ENCODE data around the gene RNPEPL1.

The RNPEPL1 gene

GRCh38 chr2:240564561-240565332, 3.5 kb upstream of the RNPEPL1 start:
- CTCF ChIA-PET, result interaction anchor here (1.0 to 2.9 kb wide), 7 partner anchors 8 to 84 kb away, joined by 3 to 16 read pairs (median 5); partner anchors contain the start of genes ANKMY1 and CAPN10
- DNase-seq, result peak in 1 of 3 donors; percentile 43
- Histone ChIP-seq H3K9me3 (ENCODE audit: control extremely low read depth in 1 of 5, control insufficient read depth in 4 of 5, insufficient read depth in 2 of 5, low read depth in 1 of 5, low read length in 4 of 5) (no peaks in the 10 kb centered on the region), H3K36me3 (ENCODE audit: control insufficient read depth in 4 of 4, insufficient read depth in 4 of 4, low read length in 3 of 4) (peaks cover 0 to 11% (median 0%) of the 10 kb centered on the region in 4 experiments), H3K27ac (ENCODE audit: insufficient read depth in 1 of 2, low read depth in 1 of 2, low read length in 2 of 2, poor library complexity in 1 of 2, severe bottlenecking in 2 of 2) (peak overlapping the region; percentile 59 to 92), H3K27me3 (replicated peaks in 2 of 5; ENCODE audit: control insufficient read depth in 4 of 5, insufficient read depth in 5 of 5, low read length in 4 of 5) (no peaks in the 10 kb centered on the region), H3K4me3 (ENCODE audit: control insufficient read depth in 1 of 7, extremely low read depth in 1 of 7, insufficient read depth in 4 of 7, low read depth in 2 of 7, low read length in 6 of 7) (peak overlapping the region in 5 of 7 experiments; percentile 19 to 77 (median 63)), H3K4me1 (ENCODE audit: control extremely low read depth in 1 of 4, control insufficient read depth in 4 of 4, insufficient read depth in 4 of 4, low read length in 3 of 4) (peaks cover 14 to 71% (median 66%) of the 10 kb centered on the region in 4 experiments)
- WGBS (ENCODE audit: insufficient coverage), result 75% methylated on average over 5 of the region's 10 CpGs
- POLR2A ChIA-PET, result interaction anchor here (0.7 to 5.5 kb wide), 3 partner anchors 22 to 1137 kb away, joined by 3 to 39 read pairs (median 4); partner anchors contain the start of genes CAPN10 and ING5

- Histone ChIP-seq H3K4me1 (ENCODE audit: control extremely low read depth in 1 of 4, control insufficient read depth in 4 of 4, insufficient read depth in 4 of 4, low read length in 3 of 4) (peaks cover 13 to 74% (median 70%) of the 10 kb centered on the region in 4 experiments), H3K9me3 (ENCODE audit: control extremely low read depth in 1 of 5, control insufficient read depth in 4 of 5, insufficient read depth in 2 of 5, low read depth in 1 of 5, low read length in 4 of 5) (no peaks in the 10 kb centered on the region), H3K27ac (ENCODE audit: insufficient read depth in 1 of 2, low read depth in 1 of 2, low read length in 2 of 2, poor library complexity in 1 of 2, severe bottlenecking in 2 of 2) (peak overlapping the region; percentile 76 to 92), H3K36me3 (ENCODE audit: control insufficient read depth in 4 of 4, insufficient read depth in 4 of 4, low read length in 3 of 4) (peaks cover 0 to 11% (median 0%) of the 10 kb centered on the region in 4 experiments), H3K4me3 (ENCODE audit: control insufficient read depth in 1 of 7, extremely low read depth in 1 of 7, insufficient read depth in 4 of 7, low read depth in 2 of 7, low read length in 6 of 7) (peak overlapping the region; percentile 13 to 77 (median 58)), H3K27me3 (replicated peaks in 2 of 5; ENCODE audit: control insufficient read depth in 4 of 5, insufficient read depth in 5 of 5, low read length in 4 of 5) (no peaks in the 10 kb centered on the region)
- POLR2A ChIA-PET, result interaction anchor here (0.6 to 5.5 kb wide), 4 partner anchors 19 to 1136 kb away, joined by 3 to 39 read pairs (median 4); partner anchors contain the start of genes CAPN10 and ING5
- 5% methylated on average over 19 of the region's 26 CpGs for WGBS (ENCODE audit: insufficient coverage)
- CTCF ChIA-PET, result interaction anchor here (0.9 to 2.9 kb wide), 15 partner anchors 9 to 83 kb away, joined by 3 to 16 read pairs (median 5); partner anchors contain the start of genes ANKMY1 and CAPN10
- DNase-seq, result peak; percentile 98 to 99 (median 99)
These were observed 2.7 kb upstream of the RNPEPL1 start for GRCh38 chr2:240565333-240566202.

GRCh38 chr2:240566203-240567136, 1.8 kb upstream of the RNPEPL1 start:
- peak; percentile 84 to 90 (median 89) for DNase-seq
- Histone ChIP-seq H3K4me3 (ENCODE audit: control insufficient read depth in 1 of 7, extremely low read depth in 1 of 7, insufficient read depth in 4 of 7, low read depth in 2 of 7, low read length in 6 of 7) (peak overlapping the region; percentile 13 to 86 (median 71)), H3K9me3 (ENCODE audit: control extremely low read depth in 1 of 5, control insufficient read depth in 4 of 5, insufficient read depth in 2 of 5, low read depth in 1 of 5, low read length in 4 of 5) (no peaks in the 10 kb centered on the region), H3K27ac (ENCODE audit: insufficient read depth in 1 of 2, low read depth in 1 of 2, low read length in 2 of 2, poor library complexity in 1 of 2, severe bottlenecking in 2 of 2) (peak overlapping the region; percentile 76 to 92), H3K36me3 (ENCODE audit: control insufficient read depth in 4 of 4, insufficient read depth in 4 of 4, low read length in 3 of 4) (peaks cover 0 to 11% (median 0%) of the 10 kb centered on the region in 4 experiments), H3K4me1 (ENCODE audit: control extremely low read depth in 1 of 4, control insufficient read depth in 4 of 4, insufficient read depth in 4 of 4, low read length in 3 of 4) (peaks cover 13 to 73% (median 67%) of the 10 kb centered on the region in 4 experiments), H3K27me3 (replicated peaks in 2 of 5; ENCODE audit: control insufficient read depth in 4 of 5, insufficient read depth in 5 of 5, low read length in 4 of 5) (no peaks in the 10 kb centered on the region)
- ChIA-PET POLR2A (interaction anchor here (0.6 to 5.5 kb wide), 3 partner anchors 18 to 53 kb away, joined by 3 to 39 read pairs (median 4); partner anchors contain the start of gene CAPN10), CTCF (interaction anchor here (0.7 to 2.9 kb wide), 14 partner anchors 9 to 117 kb away, joined by 3 to 16 read pairs (median 6); partner anchors contain the start of genes ANKMY1 and CAPN10)
- WGBS (ENCODE audit: insufficient coverage), result 8% methylated on average over 33 of the region's 53 CpGs

GRCh38 chr2:240567137-240567871, 980 bp upstream of the RNPEPL1 start:
- POLR2A ChIA-PET, result interaction anchor here (5.5 kb wide), 1 partner anchor 19 kb away, joined by 39 read pairs; the partner anchor contains the start of gene CAPN10
- DNase-seq, result peak in 1 of 3 donors; percentile 23
- peaks cover 13 to 65% (median 61%) of the 10 kb centered on the region in 4 experiments for H3K4me1 ChIP-seq (ENCODE audit: control extremely low read depth in 1 of 4, control insufficient read depth in 4 of 4, insufficient read depth in 4 of 4, low read length in 3 of 4)
- H3K4me3 ChIP-seq (ENCODE audit: control insufficient read depth in 1 of 7, extremely low read depth in 1 of 7, insufficient read depth in 4 of 7, low read depth in 2 of 7, low read length in 6 of 7), result peak overlapping the region in 6 of 7 experiments; percentile 39 to 86 (median 72)
- no peaks in the 10 kb centered on the region for H3K27me3 ChIP-seq (replicated peaks in 2 of 5; ENCODE audit: control insufficient read depth in 4 of 5, insufficient read depth in 5 of 5, low read length in 4 of 5)
- CTCF ChIA-PET, result interaction anchor here (0.7 to 2.9 kb wide), 7 partner anchors 10 to 116 kb away, joined by 3 to 16 read pairs (median 11); partner anchors contain the start of genes ANKMY1 and CAPN10
- H3K36me3 ChIP-seq (ENCODE audit: control insufficient read depth in 4 of 4, insufficient read depth in 4 of 4, low read length in 3 of 4), result peaks cover 0 to 17% (median 3%) of the 10 kb centered on the region in 4 experiments
- no peaks in the 10 kb centered on the region for H3K9me3 ChIP-seq (ENCODE audit: control extremely low read depth in 1 of 5, control insufficient read depth in 4 of 5, insufficient read depth in 2 of 5, low read depth in 1 of 5, low read length in 4 of 5)
- whole genome bisulfite sequencing (ENCODE audit: insufficient coverage), result 37% methylated on average over 26 of the region's 26 CpGs
- peak overlapping the region in 1 of 2 experiments; percentile 46 for H3K27ac ChIP-seq (ENCODE audit: insufficient read depth in 1 of 2, low read depth in 1 of 2, low read length in 2 of 2, poor library complexity in 1 of 2, severe bottlenecking in 2 of 2)

GRCh38 chr2:240568678-240569522, 616 bp downstream of the RNPEPL1 start:
- POLR2A ChIA-PET, result interaction anchor here (0.7 to 5.5 kb wide), 4 partner anchors 10 to 18 kb away, joined by 3 to 39 read pairs (median 4); partner anchors contain the start of genes ANKMY1 and CAPN10

More at GRCh38 chr2:240568678-240569522, 616 bp downstream of the RNPEPL1 start:
- H3K4me3 ChIP-seq (ENCODE audit: control insufficient read depth in 1 of 7, extremely low read depth in 1 of 7, insufficient read depth in 4 of 7, low read depth in 2 of 7, low read length in 6 of 7), result peak overlapping the region; percentile 49 to 82 (median 71)
- no peaks in the 10 kb centered on the region for H3K27me3 ChIP-seq (replicated peaks in 2 of 5; ENCODE audit: control insufficient read depth in 4 of 5, insufficient read depth in 5 of 5, low read length in 4 of 5)
- peaks cover 0 to 17% (median 13%) of the 10 kb centered on the region in 4 experiments for H3K36me3 ChIP-seq (ENCODE audit: control insufficient read depth in 4 of 4, insufficient read depth in 4 of 4, low read length in 3 of 4)
- CTCF ChIA-PET, result interaction anchor here (0.8 to 1.5 kb wide), 6 partner anchors 11 to 1075 kb away, joined by 3 to 6 read pairs (median 3); no protein-coding TSS in a partner anchor
- peak in 2 of 3 donors; percentile 76 to 81 for DNase-seq
- WGBS (ENCODE audit: insufficient coverage), result 2% methylated on average over 80 of the region's 93 CpGs
- H3K9me3 ChIP-seq (ENCODE audit: control extremely low read depth in 1 of 5, control insufficient read depth in 4 of 5, insufficient read depth in 2 of 5, low read depth in 1 of 5, low read length in 4 of 5), result no peaks in the 10 kb centered on the region
- peak overlapping the region in 1 of 2 experiments; percentile 54 for H3K27ac ChIP-seq (ENCODE audit: insufficient read depth in 1 of 2, low read depth in 1 of 2, low read length in 2 of 2, poor library complexity in 1 of 2, severe bottlenecking in 2 of 2)
- peaks cover 13 to 60% (median 58%) of the 10 kb centered on the region in 4 experiments for H3K4me1 ChIP-seq (ENCODE audit: control extremely low read depth in 1 of 4, control insufficient read depth in 4 of 4, insufficient read depth in 4 of 4, low read length in 3 of 4)

All from common myeloid progenitor, CD34-positive (primary cell).